ENCODE results near the gene TOR1B.
"Not testable (repeated sequence)": the region's sequence is repeated elsewhere in the genome, so short reads cannot be mapped to it uniquely, and the experiment has no call there.

Gene TOR1B

DNA sequence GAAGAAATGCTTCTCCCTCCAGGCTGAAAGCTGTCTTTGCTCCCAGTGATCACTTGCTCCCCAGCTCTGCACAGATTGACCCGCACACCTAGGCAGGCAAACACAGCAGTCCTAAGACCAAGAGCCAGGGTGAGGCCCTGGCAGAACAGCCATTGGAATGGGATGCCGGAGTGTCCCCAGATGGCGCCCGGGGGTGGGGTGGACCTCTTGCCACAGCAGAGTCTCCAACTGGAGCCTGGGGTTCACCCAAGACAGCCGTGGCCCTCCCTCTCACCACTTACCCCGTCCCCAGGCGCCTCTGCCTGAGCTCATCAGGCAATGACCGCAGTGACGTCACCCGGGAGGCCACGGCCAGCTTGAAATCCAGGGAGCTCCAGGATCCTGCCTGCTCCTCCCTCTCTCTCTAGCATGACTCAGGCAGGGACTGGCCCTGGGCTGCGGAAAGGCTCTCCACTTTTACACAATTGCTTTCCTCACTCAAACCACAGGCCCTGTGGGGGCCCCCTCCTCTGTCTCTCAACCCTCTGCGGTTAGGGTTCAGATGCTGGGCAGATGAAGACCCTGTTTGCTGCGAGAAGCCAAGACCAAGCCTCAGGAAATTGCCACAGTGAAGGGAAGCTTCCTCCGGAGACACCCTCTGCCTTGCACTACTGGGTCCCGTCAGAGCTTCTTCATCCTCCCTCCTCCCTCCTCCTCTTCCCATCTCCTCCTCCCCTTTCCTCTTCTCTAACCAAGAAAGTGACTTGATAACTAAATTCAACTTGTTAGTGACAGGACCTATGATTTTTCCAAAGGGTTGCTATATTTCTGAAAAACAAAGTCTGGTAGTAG lies 25.8 kb upstream of the TOR1B start:
- no peak for FAIRE-seq

DNA sequence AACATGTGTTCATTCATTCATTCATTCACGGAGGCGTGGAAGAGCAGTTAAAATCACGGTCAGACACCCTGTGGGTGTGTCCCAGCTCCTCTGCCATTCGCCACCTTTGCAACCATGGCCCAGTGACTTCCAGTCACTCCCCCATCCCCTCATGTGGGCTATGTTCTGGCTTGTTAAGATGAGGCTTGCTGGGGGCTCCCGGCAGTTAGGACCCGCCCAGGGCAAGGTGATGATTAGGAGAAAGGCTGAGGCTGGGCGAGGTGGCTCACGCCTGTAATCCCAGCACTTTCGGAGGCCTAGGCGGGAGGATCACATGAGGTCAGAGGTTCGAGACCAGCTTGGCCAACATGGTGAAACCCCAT lies 25.2 kb upstream of the TOR1B start:
- no peak for FAIRE-seq

DNA sequence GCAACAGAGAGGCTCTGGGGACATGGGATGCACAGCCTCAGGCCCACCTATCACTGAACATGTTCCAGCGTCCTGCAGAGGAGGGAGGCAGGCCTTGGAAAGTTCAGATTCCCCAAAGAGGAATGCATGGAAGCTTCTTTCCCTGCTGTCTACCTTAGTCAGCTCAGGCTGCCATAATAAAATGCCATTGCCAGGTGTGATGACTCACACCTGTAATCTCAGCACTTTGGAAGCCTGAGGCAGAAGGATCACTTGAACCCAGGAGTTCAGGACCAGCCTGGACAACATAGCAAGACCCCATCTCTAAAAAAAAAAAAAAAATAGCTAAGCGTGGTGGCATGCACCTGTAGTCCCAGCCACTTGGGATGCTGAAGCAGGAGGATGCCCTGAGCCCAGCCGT lies 24.5 kb upstream of the TOR1B start:
- no peak for FAIRE-seq

DNA sequence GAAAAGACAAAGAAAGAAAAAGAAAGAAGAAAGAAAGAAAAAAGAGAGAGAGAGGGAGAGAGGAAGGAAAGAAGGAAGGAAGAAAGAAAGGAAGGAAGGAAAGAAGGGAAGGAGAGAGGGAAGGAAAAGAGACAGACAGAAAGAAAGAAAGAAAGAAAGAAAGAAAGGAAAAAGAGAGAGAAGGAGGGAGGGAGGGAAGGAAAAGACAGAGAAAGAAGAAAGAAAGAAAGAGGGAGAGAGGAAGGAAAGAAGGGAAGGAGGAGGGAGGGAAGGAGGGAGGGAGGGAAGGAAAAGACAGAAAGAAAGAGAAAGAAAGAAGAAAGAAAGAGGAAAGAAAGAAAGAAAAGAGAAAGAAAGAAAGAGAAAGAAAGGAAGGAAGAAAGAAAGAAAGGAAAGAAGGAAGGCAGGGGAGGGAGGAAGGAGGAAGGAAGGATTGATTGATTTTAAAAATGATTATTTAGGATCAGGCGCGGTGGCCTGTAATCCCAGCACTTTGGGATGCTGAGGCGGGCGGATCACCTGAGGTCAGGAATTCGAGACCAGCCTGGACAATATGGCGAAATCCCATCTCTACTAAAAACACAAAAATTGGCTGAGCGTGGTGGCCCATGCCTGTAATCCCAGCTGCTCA lies 23.3 kb upstream of the TOR1B start:
- no peak for FAIRE-seq

DNA sequence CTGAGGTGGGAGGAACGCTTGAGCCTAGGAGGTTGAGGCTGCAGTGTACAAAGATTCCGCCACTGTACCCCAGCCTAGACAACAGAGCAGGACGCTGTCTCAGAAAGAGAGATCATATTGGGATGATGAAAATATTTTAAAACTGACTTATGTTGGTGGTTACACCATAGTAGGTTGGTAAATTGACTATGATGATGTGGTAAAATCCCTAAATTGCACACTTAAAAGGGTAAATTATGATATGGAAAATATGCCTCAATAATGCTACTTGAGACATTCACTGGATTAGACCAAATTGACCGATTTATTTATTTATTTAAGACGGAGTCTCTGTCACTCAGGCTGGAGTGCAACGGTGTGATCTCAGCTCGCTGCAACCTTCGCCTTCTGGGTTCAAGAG lies 21.9 kb upstream of the TOR1B start:
- no peak for FAIRE-seq

DNA sequence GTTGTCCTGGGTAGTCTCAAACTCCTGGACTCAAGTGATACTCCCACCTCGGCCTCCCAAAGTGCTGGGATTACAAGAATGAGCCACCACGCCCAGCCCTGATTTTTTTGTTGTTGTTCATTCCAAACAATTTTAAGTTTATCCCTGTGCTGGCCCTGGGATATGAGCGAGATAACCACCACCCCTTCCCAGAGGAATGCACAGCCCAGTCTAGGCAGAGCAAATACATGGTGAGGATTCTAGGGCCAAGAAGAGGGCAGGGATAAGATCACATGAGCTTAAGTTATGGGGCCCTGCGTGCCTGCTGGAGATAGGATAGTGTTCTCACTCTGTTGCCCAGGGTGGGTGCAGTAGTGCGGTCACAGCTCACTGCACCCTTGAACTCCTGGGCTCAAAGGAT lies 21.0 kb upstream of the TOR1B start:
- FAIRE-seq, result no peak

DNA sequence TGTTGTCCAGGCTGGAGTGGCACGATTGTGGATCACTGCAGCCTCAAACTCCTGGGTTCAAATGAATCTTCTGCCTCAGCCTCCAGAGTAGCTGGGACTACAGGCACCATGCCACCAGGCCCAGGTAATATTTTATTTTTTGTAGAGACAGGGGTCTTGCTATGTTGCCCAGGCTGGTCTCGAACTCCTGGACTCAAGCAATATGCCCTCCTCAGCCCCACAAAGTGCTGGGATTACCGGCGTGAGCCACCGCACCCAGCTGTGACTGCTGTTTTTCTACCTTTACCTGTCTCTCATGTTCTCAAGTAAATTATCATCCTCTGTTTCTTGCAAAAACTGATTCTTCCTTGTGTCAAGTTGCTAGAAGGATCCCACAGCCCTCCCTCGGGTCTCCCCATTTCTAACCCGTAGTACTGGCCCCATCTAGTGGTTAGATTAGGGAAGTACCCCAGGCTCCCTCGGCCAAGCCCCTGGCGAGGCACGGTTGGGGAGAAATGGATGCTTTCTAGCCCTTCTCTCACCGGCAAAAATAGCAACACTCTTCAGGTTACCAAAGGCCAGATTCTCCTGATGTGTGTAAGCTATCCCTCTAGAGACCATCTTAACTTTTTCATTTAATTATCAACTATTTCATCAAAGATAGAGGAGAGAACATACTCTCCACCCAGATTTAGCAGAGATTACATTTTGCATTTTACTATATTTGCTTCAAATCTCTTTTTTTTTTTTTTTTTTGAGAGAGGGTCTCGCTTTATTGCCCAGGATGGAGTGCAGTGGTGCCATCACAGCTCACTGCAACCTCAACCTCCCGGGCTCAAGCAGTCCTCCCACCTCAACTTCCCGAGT lies 19.2 kb upstream of the TOR1B start:
- FAIRE-seq, result peak; percentile 74

DNA sequence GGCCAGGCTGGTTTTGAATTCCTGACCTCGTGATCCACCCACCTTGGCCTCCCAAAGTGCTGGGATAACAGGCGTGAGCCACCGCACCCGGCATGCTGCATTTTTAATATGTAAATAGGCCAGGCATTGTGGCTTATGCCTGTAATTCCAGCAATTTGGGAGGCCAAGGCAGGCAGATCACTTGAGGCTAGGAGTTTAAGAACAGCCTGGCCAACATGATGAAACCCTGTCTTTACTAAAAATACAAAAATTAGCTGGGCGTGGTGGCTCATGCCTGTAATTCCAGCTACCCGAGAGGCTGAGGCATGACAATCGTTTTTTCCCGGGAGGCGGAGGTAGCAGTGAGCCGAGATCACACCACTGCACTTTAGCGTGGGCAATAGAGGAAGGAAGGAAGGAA lies 18.0 kb upstream of the TOR1B start:
- FAIRE-seq, result not testable (repeated sequence)

DNA sequence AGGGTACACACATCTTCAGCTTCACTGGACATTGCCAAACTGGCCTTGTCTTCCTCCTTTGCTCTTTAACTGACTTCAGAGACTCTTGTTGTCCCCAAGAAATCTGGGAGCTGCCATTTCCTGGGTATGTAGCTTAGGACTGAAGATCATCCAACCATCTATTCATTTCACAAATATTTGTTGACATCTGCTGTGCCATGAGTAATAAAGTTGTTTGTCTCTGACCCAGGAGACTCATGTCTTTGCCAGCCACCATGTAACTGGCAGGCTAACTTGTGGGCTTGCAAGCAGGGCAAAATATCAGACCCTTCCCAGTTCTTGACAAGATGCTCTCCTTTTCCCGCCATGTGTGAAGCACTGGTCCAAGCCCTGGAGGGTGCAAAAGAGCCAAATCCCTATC lies 17.1 kb upstream of the TOR1B start:
- FAIRE-seq, result no peak

DNA sequence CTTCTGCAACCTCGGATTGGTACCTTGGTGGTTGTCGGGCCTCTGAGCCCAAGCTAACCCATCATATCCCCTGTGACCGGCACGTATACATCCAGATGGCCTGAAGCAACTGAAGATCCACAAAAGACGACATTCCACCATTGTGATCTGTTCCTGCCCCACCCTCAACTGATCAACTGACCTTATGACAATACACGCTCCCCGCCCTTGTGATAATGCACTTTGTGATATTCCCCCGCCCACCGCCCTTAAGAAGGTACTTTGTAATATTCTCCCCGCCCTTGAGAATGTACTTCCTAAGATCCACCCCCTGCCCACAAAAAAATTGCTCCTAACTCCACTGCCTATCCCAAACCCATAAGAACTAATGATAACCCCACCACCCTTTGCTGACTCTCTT lies 16.5 kb upstream of the TOR1B start:
- no peak for FAIRE-seq

DNA sequence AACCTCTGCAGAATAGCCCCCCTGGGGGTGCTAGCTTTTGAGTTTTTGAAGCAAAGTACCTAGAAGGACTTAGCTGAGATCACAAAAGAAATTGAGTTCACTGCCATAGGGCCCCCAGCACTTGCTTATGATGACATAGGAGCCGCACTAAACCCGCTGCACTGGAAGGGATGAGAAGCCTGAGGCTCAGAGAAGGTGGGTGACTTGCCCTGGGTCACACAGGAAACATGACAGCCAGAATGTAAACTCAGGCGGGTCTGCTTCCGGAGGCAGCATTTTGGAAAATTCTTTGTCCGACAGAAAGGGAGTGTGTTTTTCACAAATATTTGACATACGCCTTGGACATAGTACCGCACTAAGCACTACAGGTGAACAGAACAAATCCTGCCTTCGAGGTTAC lies 8.4 kb upstream of the TOR1B start:
- FAIRE-seq, result no peak

DNA sequence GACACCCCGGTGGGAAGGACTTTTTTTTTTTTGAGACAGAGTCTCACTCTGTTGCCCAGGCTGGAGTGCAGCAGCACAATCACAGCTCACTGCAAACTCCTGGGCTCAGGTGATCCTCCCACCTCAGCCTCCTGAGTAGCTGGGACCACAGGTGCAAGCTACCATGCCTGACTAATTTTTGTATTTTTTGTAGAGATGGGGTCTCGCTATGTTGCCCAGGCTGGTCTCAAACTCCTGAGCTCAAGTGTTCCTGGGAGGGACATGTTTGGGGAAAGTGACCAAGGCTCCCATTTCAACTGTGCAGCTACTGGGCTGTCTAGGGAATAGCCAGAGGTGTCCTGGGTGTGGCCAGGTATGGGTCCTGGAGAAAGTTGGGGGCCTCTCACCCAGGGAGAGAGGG lies 7.0 kb upstream of the TOR1B start:
- not testable (repeated sequence) for FAIRE-seq

DNA sequence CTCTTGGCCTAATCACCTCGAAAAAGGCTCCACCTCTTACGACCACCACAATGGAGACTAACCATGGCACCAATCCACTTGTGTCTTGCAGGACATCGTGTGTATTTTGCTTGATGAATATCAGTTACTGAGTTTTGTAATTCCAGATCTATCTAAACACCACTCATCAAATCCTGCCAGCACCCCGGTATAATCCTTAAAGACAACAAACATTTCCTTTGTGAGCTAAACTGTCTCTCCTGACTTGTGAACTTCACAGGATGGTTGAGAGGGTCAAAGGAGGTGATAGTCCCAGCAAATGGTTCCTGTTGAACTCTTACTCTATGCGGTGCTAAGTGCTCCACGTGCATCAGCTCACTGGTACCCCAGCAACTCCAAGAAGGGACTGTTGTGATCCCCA lies 4.0 kb upstream of the TOR1B start:
- no peak for FAIRE-seq

DNA sequence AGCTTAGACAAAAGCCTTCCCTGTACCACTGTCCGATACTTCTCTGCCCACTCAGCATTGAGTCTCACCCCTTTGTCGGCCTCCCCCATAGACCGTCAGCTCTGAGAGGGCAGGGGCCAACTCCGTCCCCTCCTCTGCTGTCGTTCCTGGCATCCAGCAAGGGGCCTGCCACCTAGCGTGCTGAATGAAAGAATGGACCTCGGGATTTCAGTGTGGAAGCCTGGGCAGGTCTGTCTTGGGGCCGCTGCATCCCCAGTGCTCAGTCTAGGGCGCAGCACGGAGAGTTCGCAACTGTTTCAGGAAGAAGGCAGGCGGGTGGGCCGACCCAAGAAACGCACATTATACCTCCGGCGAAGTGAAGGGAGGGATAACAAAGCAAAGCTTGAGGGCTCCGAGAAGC lies 1.5 kb upstream of the TOR1B start:
- FAIRE-seq, result no peak

DNA sequence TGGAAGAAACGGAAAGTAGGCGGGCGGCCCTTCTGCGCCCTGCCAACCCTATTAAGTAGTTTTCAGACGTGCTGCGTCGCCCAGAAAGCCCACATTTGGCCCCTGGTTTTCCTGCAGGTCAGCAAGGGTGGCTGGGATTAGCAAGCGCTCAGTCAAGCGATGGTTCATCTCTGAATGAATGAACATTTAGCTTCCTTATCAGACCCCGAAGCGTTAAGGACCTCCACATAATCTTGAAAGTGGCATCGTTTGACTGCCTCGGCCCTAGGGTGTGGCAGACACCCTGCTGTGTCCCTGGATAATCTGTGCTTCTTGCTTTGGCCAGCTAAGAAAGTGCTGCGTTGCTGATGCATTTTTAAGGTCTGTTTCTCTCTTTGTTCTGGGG lies 684 bp downstream of the TOR1B start:
- FAIRE-seq, result no peak

DNA sequence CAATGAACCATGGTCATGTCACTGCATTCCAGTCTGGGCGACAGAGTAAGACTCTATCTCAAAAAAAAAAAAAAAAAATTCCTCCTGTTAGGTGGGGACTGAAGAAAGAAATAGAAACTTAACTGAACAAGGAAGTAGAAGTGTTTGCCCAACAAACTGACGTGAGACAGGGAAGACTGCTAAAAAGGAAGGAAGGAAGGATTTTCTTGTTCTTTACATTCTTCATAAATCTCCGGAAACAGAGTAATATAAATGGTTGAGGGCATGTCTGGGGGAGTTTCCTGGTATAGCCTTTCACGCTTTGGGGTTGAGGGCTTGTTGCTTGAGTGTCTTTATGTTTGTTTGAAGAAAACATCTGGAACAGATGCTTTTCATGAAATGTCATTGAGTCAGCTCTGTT lies 3.1 kb downstream of the TOR1B start:
- no peak for FAIRE-seq

DNA sequence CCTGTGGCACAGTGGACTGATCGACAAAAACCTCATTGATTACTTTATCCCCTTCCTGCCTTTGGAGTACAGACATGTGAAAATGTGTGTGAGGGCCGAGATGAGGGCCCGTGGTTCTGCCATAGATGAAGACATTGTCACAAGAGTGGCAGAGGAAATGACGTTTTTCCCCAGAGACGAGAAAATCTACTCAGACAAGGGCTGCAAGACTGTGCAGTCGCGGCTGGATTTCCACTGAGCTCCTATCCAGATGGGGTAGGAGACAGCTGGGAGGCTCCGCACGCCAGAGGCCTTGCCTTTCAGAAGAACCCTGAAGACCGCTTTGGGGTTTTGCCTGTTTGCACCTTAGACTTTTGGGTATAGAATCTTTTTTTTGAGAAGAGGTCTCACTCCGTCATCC lies 6.4 kb downstream of the TOR1B start:
- no peak for FAIRE-seq

DNA sequence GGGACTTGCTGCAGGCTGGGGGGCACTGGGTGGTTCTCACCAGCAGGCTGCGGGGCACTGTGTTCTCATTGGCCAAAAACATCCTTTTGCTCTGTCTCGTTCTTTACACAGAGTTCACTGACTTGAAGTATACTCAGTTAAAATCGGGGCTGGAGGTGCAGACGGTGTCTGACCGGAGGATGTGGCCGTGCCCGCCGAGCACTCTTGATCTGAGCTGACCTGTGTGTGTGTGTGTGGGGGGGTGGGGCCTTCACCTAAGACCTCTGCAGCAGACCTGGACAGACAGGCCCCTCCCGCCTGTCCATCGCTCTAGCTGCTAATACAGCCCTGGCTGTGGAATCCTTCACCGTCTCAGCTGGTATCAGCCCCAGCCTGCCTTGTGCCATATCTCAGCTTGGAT lies 7.1 kb downstream of the TOR1B start:
- FAIRE-seq, result no peak

DNA sequence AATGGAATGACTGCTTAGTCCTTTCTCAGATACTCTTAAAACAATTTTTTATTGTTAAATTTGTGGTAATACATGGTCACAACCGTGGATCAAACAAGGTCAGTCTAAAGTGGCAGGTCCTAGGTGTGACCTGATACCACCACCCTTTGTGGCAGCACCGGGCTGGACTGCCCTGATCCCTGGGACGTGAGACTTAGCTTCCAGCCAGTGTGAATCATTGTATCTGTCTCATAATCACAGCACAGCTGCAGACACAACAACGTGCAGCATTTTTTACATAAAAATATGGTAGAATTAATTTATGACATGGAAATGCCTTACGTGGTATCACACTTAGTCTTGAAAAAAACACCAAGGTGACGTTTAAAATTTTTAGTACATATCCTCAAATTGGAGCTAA lies 7.8 kb downstream of the TOR1B start:
- FAIRE-seq, result no peak

DNA sequence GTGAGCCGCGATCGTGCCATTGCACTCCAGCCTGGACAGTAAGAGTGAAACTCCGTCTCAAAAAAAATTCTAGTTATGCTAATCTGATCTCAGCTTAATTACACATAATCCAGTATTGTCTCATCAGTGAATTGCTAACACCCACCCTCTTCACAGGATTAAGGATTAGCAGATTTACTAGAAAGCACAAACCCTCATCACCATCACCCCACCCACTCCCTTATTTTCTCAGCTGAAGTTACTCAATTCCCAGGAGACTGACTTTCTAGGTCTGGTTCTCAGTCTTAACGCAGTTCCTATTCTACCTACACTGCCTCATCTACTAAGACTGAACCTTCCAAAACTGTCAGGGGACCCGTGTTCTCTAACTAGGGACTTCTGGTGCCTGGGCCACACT lies 9.0 kb downstream of the TOR1B start:
- FAIRE-seq, result no peak

DNA sequence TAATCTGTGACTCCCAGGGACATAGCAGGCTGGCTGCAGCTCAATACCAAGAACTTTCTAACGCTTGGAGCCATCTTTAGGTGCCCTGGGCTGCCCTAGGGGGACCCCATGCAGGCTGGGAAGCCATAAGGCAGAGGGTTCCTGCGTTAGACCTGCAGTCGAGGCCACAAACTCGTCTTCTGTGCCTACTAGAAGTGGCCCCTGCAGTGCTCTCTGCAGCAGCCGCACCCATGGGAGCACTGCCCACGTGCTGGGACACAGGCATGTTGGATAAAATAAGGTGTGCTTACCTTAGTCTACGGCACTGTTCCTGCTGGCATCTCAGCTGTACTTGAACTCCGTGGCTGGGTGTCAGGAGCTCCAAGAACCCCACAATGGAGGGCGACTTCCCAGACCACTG lies 9.4 kb downstream of the TOR1B start:
- no peak for FAIRE-seq

DNA sequence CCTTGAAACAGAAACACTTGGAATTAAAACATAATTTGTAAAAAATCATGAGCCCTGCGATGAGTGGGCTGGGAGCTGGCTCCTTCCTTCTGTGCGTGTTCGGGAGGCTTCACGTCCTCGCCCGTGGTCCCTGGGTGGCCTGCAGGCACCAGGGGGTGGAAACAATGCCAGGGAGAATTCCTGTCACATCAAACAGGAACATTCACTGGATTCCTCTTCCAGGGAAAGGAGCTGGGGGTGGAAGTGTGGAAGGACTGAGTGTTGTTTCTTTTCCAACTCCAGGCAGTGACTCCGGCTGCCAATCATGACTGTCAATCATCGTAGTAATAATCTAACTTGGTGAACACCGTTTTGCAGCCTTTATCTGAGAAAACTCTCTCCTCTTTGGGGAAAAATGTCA lies 10.7 kb downstream of the TOR1B start:
- FAIRE-seq, result no peak

DNA sequence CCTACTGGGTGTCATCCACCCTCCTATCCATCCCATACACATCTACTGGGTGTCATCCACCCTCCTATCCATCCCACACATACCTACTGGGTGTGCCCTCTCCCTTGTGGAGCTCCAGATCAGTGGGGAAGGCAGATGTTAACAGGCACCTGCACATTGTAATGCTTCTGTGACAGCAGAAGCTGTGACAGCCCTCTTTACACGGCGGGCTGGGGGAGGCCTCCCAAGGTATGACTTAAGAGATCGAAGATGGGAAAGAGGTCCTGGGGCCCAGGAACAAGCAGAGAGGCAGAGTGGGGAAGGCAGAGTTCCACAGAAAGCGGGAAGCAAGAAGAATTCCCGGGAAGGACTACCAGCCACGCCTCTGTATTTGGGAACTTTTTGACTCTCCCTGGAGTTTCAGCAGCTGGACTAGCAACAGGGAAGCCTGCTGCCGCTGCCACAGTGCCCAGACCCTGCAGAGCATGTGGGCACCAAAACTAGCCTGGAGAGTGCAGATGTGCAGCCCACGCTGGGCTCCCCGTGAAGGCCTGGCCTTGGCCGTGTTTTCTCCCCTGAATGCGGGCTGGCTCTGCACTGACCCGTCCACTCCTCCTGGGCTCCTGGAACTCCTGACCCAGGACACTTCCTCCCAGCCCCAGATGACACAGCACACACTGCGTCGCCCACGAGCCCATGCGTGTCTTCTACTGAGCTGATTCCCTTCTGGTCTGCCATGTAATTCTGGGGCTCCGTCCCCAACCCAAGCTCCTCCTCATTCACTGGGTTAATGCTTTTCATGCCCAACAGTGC lies 11.6 kb downstream of the TOR1B start:
- FAIRE-seq, result no peak

Data from A204.1 (cell line).